ENCODE data around the gene SLC24A3.

Gene SLC24A3

GRCh38 chr20:19341348-19342053, 129.1 kb downstream of the SLC24A3 start:
- no peak for DNase-seq (ENCODE audit: low spot score)

- no peak for DNase-seq (ENCODE audit: low spot score)
Observed at GRCh38 chr20:19344341-19344740, 131.9 kb downstream of the SLC24A3 start.

GRCh38 chr20:19347943-19348456, 135.6 kb downstream of the SLC24A3 start:
- DNase-seq (ENCODE audit: low spot score), result no peak

GRCh38 chr20:19348582-19348981, 136.1 kb downstream of the SLC24A3 start:
- DNase-seq (ENCODE audit: low spot score), result no peak

- no peak for DNase-seq (ENCODE audit: low spot score)
Observed at GRCh38 chr20:19349879-19350278, 137.4 kb downstream of the SLC24A3 start.

- no peak for DNase-seq (ENCODE audit: low spot score)
Observed at GRCh38 chr20:19351542-19351941, 139.1 kb downstream of the SLC24A3 start.

- no peak for DNase-seq (ENCODE audit: low spot score)
Observed at GRCh38 chr20:19354950-19355349, 142.5 kb downstream of the SLC24A3 start.

GRCh38 chr20:19361790-19362189, 149.3 kb downstream of the SLC24A3 start:
- DNase-seq (ENCODE audit: low spot score), result no peak

GRCh38 chr20:19363476-19363875, 151.0 kb downstream of the SLC24A3 start:
- DNase-seq (ENCODE audit: low spot score), result no peak

GRCh38 chr20:19367591-19367990, 155.1 kb downstream of the SLC24A3 start:
- no peak for DNase-seq (ENCODE audit: low spot score)

- DNase-seq (ENCODE audit: low spot score), result no peak
Observed at GRCh38 chr20:19368351-19368750, 155.9 kb downstream of the SLC24A3 start.

GRCh38 chr20:19370076-19371075, 157.9 kb downstream of the SLC24A3 start:
- DNase-seq (ENCODE audit: low spot score), result no peak

- DNase-seq (ENCODE audit: low spot score), result no peak
Observed at GRCh38 chr20:19371112-19371511, 158.7 kb downstream of the SLC24A3 start.

GRCh38 chr20:19374216-19374615, 161.8 kb downstream of the SLC24A3 start:
- DNase-seq (ENCODE audit: low spot score), result no peak

GRCh38 chr20:19375395-19375794, 163.0 kb downstream of the SLC24A3 start:
- no peak for DNase-seq (ENCODE audit: low spot score)

GRCh38 chr20:19375801-19376200, 163.4 kb downstream of the SLC24A3 start:
- no peak for DNase-seq (ENCODE audit: low spot score)

GRCh38 chr20:19376451-19377229, 164.2 kb downstream of the SLC24A3 start:
- DNase-seq (ENCODE audit: low spot score), result no peak

GRCh38 chr20:19378058-19378457, 165.6 kb downstream of the SLC24A3 start:
- no peak for DNase-seq (ENCODE audit: low spot score)

GRCh38 chr20:19380211-19380610, 167.8 kb downstream of the SLC24A3 start:
- no peak for DNase-seq (ENCODE audit: low spot score)

GRCh38 chr20:19381947-19382346, 169.5 kb downstream of the SLC24A3 start:
- no peak for DNase-seq (ENCODE audit: low spot score)

- no peak for DNase-seq (ENCODE audit: low spot score)
Observed at GRCh38 chr20:19382386-19383340, 170.2 kb downstream of the SLC24A3 start.

All from COLO829 (cell line).